ENCODE data around the gene B3GNT2.

DNA sequence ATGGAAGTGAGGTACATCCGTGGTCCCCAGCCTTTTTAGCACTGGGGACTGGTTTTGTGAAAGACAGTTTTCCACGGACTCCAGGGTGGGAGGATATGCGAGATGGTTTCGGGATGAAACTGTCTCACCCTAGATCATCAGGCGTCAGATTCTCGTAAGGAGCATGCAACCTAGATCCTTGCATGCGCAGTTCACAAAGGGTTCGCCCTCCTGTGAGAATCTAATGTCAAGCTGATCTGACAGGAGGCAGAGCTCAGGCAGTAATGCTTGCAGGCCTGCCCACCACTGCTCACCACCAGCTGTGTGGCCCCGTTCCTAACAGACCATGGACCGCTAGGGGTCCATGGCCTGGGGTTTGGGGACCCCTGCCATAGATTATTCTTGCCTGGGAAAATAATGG is 11.6 kb downstream of the B3GNT2 start:
- TF ChIP-seq, protein P1, sequence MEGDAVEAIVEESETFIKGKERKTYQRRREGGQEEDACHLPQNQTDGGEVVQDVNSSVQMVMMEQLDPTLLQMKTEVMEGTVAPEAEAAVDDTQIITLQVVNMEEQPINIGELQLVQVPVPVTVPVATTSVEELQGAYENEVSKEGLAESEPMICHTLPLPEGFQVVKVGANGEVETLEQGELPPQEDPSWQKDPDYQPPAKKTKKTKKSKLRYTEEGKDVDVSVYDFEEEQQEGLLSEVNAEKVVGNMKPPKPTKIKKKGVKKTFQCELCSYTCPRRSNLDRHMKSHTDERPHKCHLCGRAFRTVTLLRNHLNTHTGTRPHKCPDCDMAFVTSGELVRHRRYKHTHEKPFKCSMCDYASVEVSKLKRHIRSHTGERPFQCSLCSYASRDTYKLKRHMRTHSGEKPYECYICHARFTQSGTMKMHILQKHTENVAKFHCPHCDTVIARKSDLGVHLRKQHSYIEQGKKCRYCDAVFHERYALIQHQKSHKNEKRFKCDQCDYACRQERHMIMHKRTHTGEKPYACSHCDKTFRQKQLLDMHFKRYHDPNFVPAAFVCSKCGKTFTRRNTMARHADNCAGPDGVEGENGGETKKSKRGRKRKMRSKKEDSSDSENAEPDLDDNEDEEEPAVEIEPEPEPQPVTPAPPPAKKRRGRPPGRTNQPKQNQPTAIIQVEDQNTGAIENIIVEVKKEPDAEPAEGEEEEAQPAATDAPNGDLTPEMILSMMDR (IDR thresholded peaks at IDR 0.05) = no peak
- TF ChIP-seq RCOR1 (IDR thresholded peaks at IDR 0.05; ENCODE audit: low read length) (no peak), POLR2AphosphoS5 (IDR thresholded peaks at IDR 0.05; ENCODE audit: low read depth, low read length) (no peak), SIN3A (IDR thresholded peaks at IDR 0.05; ENCODE audit: borderline replicate concordance, low read depth, low read length) (no peak)
- TF ChIP-seq, protein P2, sequence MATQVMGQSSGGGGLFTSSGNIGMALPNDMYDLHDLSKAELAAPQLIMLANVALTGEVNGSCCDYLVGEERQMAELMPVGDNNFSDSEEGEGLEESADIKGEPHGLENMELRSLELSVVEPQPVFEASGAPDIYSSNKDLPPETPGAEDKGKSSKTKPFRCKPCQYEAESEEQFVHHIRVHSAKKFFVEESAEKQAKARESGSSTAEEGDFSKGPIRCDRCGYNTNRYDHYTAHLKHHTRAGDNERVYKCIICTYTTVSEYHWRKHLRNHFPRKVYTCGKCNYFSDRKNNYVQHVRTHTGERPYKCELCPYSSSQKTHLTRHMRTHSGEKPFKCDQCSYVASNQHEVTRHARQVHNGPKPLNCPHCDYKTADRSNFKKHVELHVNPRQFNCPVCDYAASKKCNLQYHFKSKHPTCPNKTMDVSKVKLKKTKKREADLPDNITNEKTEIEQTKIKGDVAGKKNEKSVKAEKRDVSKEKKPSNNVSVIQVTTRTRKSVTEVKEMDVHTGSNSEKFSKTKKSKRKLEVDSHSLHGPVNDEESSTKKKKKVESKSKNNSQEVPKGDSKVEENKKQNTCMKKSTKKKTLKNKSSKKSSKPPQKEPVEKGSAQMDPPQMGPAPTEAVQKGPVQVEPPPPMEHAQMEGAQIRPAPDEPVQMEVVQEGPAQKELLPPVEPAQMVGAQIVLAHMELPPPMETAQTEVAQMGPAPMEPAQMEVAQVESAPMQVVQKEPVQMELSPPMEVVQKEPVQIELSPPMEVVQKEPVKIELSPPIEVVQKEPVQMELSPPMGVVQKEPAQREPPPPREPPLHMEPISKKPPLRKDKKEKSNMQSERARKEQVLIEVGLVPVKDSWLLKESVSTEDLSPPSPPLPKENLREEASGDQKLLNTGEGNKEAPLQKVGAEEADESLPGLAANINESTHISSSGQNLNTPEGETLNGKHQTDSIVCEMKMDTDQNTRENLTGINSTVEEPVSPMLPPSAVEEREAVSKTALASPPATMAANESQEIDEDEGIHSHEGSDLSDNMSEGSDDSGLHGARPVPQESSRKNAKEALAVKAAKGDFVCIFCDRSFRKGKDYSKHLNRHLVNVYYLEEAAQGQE (IDR thresholded peaks at IDR 0.05; ENCODE audit: low read depth, low read length) = no peak
